Sigmoid colon (tissue), 4 donors: ENCODE measurements around the gene MAP1S.
"Not testable (repeated sequence)": the region's sequence is repeated elsewhere in the genome, so short reads cannot be mapped to it uniquely, and the experiment has no call there.

Experiments
- EP300 ChIP-seq, 4 donors: sonication (generic); formaldehyde crosslinking; IDR thresholded peaks; one replicate each; pipeline ENCODE4 v1.6.1; 2017; ENCODE audit warnings: antibody characterized with exemption in 4 of 4
- POLR2A ChIP-seq, 2 donors: fragments of 450-650 bp; IDR thresholded peaks; one replicate each; pipeline ENCODE4 v1.6.1; 2016; ENCODE audit warnings: antibody characterized with exemption in 2 of 2, mild to moderate bottlenecking in 2 of 2, moderate library complexity in 2 of 2
- TF ChIP-seq, protein P1 (sequence below), 4 experiments: fragments of 450-650 bp in 3 of 4; fragments of 200-600 bp in 1 of 4; IDR thresholded peaks; one replicate each; pipeline ENCODE4 v1.5.1; 2016 to 2019; ENCODE audit warnings: antibody characterized with exemption in 4 of 4, mild to moderate bottlenecking in 3 of 4, moderate library complexity in 2 of 4

DNA sequence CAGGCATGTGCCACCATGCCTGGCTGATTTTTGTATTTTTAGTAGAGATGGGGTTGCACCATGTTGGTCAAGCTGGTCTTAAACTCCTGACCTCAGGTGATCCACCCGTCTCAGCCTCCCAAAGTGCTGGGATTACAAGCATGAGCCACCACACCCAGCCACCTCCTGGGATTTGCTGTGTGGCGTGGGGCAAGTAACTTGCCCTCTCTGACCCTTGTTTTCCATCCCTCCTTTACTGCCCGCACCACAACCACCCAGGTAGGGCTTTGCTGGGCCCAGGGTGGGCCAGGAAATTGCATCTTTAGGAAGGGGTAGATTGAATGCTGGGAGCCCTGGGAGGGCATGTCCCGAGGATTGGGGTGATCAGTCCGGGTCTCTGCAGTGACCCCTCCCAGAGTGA is 64.4 kb downstream of the MAP1S start:
- TF ChIP-seq, protein P1, sequence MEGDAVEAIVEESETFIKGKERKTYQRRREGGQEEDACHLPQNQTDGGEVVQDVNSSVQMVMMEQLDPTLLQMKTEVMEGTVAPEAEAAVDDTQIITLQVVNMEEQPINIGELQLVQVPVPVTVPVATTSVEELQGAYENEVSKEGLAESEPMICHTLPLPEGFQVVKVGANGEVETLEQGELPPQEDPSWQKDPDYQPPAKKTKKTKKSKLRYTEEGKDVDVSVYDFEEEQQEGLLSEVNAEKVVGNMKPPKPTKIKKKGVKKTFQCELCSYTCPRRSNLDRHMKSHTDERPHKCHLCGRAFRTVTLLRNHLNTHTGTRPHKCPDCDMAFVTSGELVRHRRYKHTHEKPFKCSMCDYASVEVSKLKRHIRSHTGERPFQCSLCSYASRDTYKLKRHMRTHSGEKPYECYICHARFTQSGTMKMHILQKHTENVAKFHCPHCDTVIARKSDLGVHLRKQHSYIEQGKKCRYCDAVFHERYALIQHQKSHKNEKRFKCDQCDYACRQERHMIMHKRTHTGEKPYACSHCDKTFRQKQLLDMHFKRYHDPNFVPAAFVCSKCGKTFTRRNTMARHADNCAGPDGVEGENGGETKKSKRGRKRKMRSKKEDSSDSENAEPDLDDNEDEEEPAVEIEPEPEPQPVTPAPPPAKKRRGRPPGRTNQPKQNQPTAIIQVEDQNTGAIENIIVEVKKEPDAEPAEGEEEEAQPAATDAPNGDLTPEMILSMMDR (IDR thresholded peaks at IDR 0.05): not testable (repeated sequence)
- not testable (repeated sequence) for TF ChIP-seq EP300, POLR2A (IDR thresholded peaks at IDR 0.05)
